Measurements from ENCODE around the gene TMEM54.

GRCh38 chr1:32907435-32907834 is 6.2 kb upstream of the TMEM54 start:
- TF ChIP-seq, protein P1, sequence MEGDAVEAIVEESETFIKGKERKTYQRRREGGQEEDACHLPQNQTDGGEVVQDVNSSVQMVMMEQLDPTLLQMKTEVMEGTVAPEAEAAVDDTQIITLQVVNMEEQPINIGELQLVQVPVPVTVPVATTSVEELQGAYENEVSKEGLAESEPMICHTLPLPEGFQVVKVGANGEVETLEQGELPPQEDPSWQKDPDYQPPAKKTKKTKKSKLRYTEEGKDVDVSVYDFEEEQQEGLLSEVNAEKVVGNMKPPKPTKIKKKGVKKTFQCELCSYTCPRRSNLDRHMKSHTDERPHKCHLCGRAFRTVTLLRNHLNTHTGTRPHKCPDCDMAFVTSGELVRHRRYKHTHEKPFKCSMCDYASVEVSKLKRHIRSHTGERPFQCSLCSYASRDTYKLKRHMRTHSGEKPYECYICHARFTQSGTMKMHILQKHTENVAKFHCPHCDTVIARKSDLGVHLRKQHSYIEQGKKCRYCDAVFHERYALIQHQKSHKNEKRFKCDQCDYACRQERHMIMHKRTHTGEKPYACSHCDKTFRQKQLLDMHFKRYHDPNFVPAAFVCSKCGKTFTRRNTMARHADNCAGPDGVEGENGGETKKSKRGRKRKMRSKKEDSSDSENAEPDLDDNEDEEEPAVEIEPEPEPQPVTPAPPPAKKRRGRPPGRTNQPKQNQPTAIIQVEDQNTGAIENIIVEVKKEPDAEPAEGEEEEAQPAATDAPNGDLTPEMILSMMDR (IDR thresholded peaks at IDR 0.05), result no peak
- no peak for TF ChIP-seq POLR2A (IDR thresholded peaks at IDR 0.05)
